Inferior parietal cortex (tissue), 1 donor: Measurements from ENCODE around the gene TNFRSF19.

Experiments
- DNase-seq: peaks from one replicate; pipeline ENCODE4 v3.0.0-alpha.2; 2016; ENCODE audit errors: extremely low spot score

TNFRSF19 gene

GRCh38 chr13:23605831-23606230 is 35.6 kb downstream of the TNFRSF19 start:
- no peak for DNase-seq

- DNase-seq, result no peak
These were observed 37.9 kb downstream of the TNFRSF19 start for GRCh38 chr13:23608138-23608537.

GRCh38 chr13:23608701-23609413 is 38.6 kb downstream of the TNFRSF19 start:
- DNase-seq, result no peak

GRCh38 chr13:23609414-23609760 is 39.2 kb downstream of the TNFRSF19 start:
- no peak for DNase-seq

- no peak for DNase-seq
These were observed 39.8 kb downstream of the TNFRSF19 start for GRCh38 chr13:23609874-23610576.

GRCh38 chr13:23610966-23611491 is 40.8 kb downstream of the TNFRSF19 start:
- no peak for DNase-seq

- DNase-seq, result no peak
These were observed 42.0 kb downstream of the TNFRSF19 start for GRCh38 chr13:23612182-23612581.

- no peak for DNase-seq
These were observed 42.5 kb downstream of the TNFRSF19 start for GRCh38 chr13:23612731-23613130.

GRCh38 chr13:23613596-23613995 is 43.4 kb downstream of the TNFRSF19 start:
- no peak for DNase-seq

- no peak for DNase-seq
These were observed 45.3 kb downstream of the TNFRSF19 start for GRCh38 chr13:23615395-23616081.

- no peak for DNase-seq
These were observed 46.0 kb downstream of the TNFRSF19 start for GRCh38 chr13:23616228-23616627.

- DNase-seq, result no peak
These were observed 47.4 kb downstream of the TNFRSF19 start for GRCh38 chr13:23617551-23618024.

- DNase-seq, result no peak
These were observed 48.1 kb downstream of the TNFRSF19 start for GRCh38 chr13:23618341-23618740.

- DNase-seq, result no peak
These were observed 49.0 kb downstream of the TNFRSF19 start for GRCh38 chr13:23619068-23619855.

- DNase-seq, result no peak
These were observed 50.0 kb downstream of the TNFRSF19 start for GRCh38 chr13:23620211-23620610.

- DNase-seq, result no peak
These were observed 50.6 kb downstream of the TNFRSF19 start for GRCh38 chr13:23620613-23621315.

- no peak for DNase-seq
These were observed 51.1 kb downstream of the TNFRSF19 start for GRCh38 chr13:23621316-23621645.

- DNase-seq, result no peak
These were observed 52.8 kb downstream of the TNFRSF19 start for GRCh38 chr13:23622985-23623384.

GRCh38 chr13:23623394-23623793 is 53.2 kb downstream of the TNFRSF19 start:
- no peak for DNase-seq

- no peak for DNase-seq
These were observed 56.5 kb downstream of the TNFRSF19 start for GRCh38 chr13:23626700-23627099.

GRCh38 chr13:23627410-23627809 is 57.2 kb downstream of the TNFRSF19 start:
- no peak for DNase-seq
